Hepatocyte (in vitro differentiated cells): Measurements from ENCODE around the gene ZNF511. TPM values are rescaled to one million over a fixed set of nuclear protein-coding genes. Genes with fewer than 3 reads are reported as not detected.

ENCODE experiments used
- DNase-seq: peaks from one replicate; pipeline ENCODE4 v3.0.0-alpha.2; 2016; ENCODE audit warnings: low spot score
- H2AFZ ChIP-seq: fragments of 200-600 bp; sonication (generic); 2 replicates; pipeline ENCODE4 v1.6.0; 2016; ENCODE audit warnings: antibody characterized with exemption, mild to moderate bottlenecking
- H3K27ac ChIP-seq: fragments of 200-600 bp; sonication (generic); 2 replicates; pipeline ENCODE4 v1.5.1; 2016; ENCODE audit warnings: mild to moderate bottlenecking
- H3K27me3 ChIP-seq: fragments of 200-600 bp; sonication (generic); 2 replicates; pipeline ENCODE4 v1.6.1; 2016
- H3K36me3 ChIP-seq: fragments of 200-600 bp; sonication (generic); replicated peaks from 2 replicates; pipeline ENCODE4 v1.5.1; 2016; ENCODE audit warnings: low read depth; ENCODE audit not compliant: insufficient read depth
- H3K4me1 ChIP-seq: fragments of 200-600 bp; sonication (generic); 2 replicates; pipeline ENCODE4 v1.5.1; 2016; ENCODE audit warnings: mild to moderate bottlenecking, moderate library complexity; ENCODE audit not compliant: insufficient read depth
- H3K4me2 ChIP-seq: fragments of 200-600 bp; sonication (generic); 2 replicates; pipeline ENCODE4 v1.6.0; 2016
- H3K4me3 ChIP-seq: fragments of 200-600 bp; sonication (generic); 2 replicates; pipeline ENCODE4 v1.5.1; 2016; ENCODE audit warnings: mild to moderate bottlenecking
- H3K79me2 ChIP-seq: fragments of 200-600 bp; sonication (generic); 2 replicates; pipeline ENCODE4 v1.6.0; 2017; ENCODE audit warnings: mild to moderate bottlenecking
- H3K9me2 ChIP-seq: fragments of 200-600 bp; sonication (generic); replicated peaks from 2 replicates; pipeline ENCODE4 v1.6.0; 2017; ENCODE audit warnings: mild to moderate bottlenecking; ENCODE audit not compliant: insufficient read depth
- H3K9me3 ChIP-seq: fragments of 200-600 bp; sonication (generic); 2 replicates; pipeline ENCODE4 v1.5.1; 2016; ENCODE audit warnings: low read depth, mild to moderate bottlenecking
- H4K20me1 ChIP-seq: fragments of 200-600 bp; sonication (generic); 2 replicates; pipeline ENCODE4 v1.6.0; 2016; ENCODE audit warnings: mild to moderate bottlenecking; ENCODE audit not compliant: insufficient read depth, poor library complexity, severe bottlenecking
- EZH2 ChIP-seq: fragments of 200-600 bp; sonication (generic); IDR thresholded peaks from 2 replicates; pipeline ENCODE4 v1.6.1; 2016; ENCODE audit warnings: antibody characterized with exemption, mild to moderate bottlenecking, borderline replicate concordance
- EZH2phosphoT487 ChIP-seq: fragments of 200-600 bp; sonication (generic); IDR thresholded peaks from one replicate; pipeline ENCODE4 v1.6.1; 2018; ENCODE audit warnings: antibody characterized with exemption, mild to moderate bottlenecking, low read depth, moderate library complexity; ENCODE audit not compliant: unreplicated experiment, severe bottlenecking
- WGBS: methylation state at CpG from one replicate; pipeline ENCODE4 v1.1.6; 2016; ENCODE audit warnings: low lambda C conversion rate; ENCODE audit errors: missing lambda C conversion rate; 5-methylcytosine and 5-hydroxymethylcytosine counted together
- polyA plus RNA-seq: library from polyadenylated mRNA; unstranded; fragments of >200 nt; fragmentation: Nextera tagmentation; extraction: Ambion mirVana; gene quantifications from 2 replicates; pipeline ENCODE4 v1.2.1, GENCODE V29; 2016
- total RNA-seq: library from RNA; depleted of rRNA; stranded (reverse); fragments of >200 nt; gene quantifications from 2 replicates; pipeline ENCODE4 v1.2.3, GENCODE V29; 2014
- TF ChIP-seq, protein P1 (sequence below): fragments of 200-600 bp; sonication (generic); IDR thresholded peaks from 2 replicates; pipeline ENCODE4 v1.5.1; 2016; ENCODE audit warnings: antibody characterized with exemption, mild to moderate bottlenecking; ENCODE audit not compliant: poor library complexity

The ZNF511 gene
- total and polyA plus RNA-seq, 2 experiments from 2014 or later = 36.9 to 56.9 TPM

DNA sequence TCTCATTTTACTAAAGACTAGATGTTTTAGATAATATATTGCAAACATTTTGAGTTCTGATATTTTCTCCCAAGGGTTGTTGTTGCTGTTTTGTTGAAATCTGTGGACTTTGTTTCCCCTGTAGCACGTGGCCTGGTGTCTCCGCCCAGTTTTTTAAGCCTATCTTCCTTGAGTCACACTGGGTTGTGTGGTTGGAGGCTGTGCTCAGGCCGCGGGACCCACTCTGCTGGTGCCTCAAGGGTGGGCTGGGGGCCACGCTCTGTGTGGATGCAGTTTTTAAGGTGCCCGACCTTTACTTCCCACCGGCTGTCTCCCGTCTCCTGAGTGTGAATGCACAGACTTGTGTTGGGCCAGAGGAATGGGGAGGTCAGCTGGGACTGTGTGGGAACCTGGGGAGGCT, 34.2 kb downstream of the ZNF511 start:
- peaks cover 2% of the 10 kb centered on the region for H3K27me3 ChIP-seq

DNA sequence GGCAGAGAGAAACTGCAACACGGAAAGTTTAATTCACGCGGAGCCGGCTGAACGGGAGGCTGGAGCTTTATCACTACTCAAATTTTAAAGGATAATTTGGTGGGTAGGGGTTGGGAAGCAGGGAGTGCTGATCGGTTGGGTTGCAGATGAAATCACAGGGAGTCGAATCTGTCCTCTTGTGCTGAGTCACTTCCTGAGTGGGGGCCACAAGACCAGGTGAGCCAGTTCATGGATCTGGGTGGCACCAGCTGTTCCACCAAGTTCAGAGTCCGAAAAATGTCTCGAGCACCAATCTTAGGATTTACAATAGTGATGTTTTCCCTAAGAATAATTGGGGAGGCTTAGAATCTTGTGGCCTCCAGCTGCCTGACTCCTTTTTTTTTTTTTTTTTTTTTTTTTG, 34.8 kb downstream of the ZNF511 start:
- Histone ChIP-seq H3K4me1 (peaks cover 5% of the 10 kb centered on the region), H4K20me1 (no peaks in the 10 kb centered on the region), H2AFZ (no peak overlapping the region), H3K27me3 (no peaks in the 10 kb centered on the region), H3K9me3 (no peaks in the 10 kb centered on the region), H3K9me2 (no peaks in the 10 kb centered on the region), H3K79me2 (no peaks in the 10 kb centered on the region), H3K4me3 (no peak overlapping the region), H3K27ac (no peak overlapping the region), H3K4me2 (no peak overlapping the region), H3K36me3 (no peaks in the 10 kb centered on the region)
- TF ChIP-seq EZH2phosphoT487 (no peak), EZH2 (no peak)
- TF ChIP-seq, protein P1, sequence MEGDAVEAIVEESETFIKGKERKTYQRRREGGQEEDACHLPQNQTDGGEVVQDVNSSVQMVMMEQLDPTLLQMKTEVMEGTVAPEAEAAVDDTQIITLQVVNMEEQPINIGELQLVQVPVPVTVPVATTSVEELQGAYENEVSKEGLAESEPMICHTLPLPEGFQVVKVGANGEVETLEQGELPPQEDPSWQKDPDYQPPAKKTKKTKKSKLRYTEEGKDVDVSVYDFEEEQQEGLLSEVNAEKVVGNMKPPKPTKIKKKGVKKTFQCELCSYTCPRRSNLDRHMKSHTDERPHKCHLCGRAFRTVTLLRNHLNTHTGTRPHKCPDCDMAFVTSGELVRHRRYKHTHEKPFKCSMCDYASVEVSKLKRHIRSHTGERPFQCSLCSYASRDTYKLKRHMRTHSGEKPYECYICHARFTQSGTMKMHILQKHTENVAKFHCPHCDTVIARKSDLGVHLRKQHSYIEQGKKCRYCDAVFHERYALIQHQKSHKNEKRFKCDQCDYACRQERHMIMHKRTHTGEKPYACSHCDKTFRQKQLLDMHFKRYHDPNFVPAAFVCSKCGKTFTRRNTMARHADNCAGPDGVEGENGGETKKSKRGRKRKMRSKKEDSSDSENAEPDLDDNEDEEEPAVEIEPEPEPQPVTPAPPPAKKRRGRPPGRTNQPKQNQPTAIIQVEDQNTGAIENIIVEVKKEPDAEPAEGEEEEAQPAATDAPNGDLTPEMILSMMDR = no peak
- no peak for DNase-seq
- 74% methylated on average over 9 of the region's 9 CpGs for WGBS

More for the DNA sequence above, 34.2 kb downstream of the ZNF511 start:
- DNase-seq = no peak
- Histone ChIP-seq H4K20me1 (no peaks in the 10 kb centered on the region), H3K36me3 (no peaks in the 10 kb centered on the region), H3K4me1 (peaks cover 5% of the 10 kb centered on the region), H3K9me2 (no peaks in the 10 kb centered on the region), H3K27ac (no peak overlapping the region), H3K79me2 (no peaks in the 10 kb centered on the region), H3K4me2 (no peak overlapping the region), H3K9me3 (no peaks in the 10 kb centered on the region), H2AFZ (no peak overlapping the region), H3K4me3 (no peak overlapping the region)
- WGBS = 84% methylated on average over 8 of the region's 8 CpGs
- TF ChIP-seq EZH2 (no peak), EZH2phosphoT487 (no peak)
- TF ChIP-seq, protein P1 = no peak

DNA sequence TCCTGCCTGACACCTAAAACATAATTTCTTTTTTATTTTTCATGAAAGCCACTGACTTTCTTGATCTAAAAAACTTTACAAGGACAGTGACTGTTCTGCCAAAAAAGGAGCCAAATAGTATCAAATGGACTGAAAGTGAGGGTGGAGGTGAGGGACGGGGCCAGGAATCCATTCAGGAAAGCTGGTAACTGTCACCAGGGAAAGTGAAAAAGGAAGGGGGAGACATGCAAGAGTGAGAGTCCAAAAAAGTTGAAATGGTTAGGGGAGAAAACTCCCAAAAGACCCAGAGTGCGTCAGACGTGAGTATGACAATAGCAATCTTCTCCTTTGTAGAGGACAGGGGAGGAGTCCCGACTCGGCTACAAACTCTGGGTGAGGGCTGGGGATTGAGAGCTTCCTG, 35.5 kb downstream of the ZNF511 start:
- Histone ChIP-seq H3K27me3 (no peaks in the 10 kb centered on the region), H4K20me1 (no peaks in the 10 kb centered on the region), H3K9me2 (no peaks in the 10 kb centered on the region), H3K4me1 (peaks cover 5% of the 10 kb centered on the region), H3K9me3 (no peaks in the 10 kb centered on the region), H3K79me2 (no peaks in the 10 kb centered on the region), H3K4me3 (no peak overlapping the region), H2AFZ (no peak overlapping the region), H3K4me2 (no peak overlapping the region), H3K27ac (no peak overlapping the region), H3K36me3 (no peaks in the 10 kb centered on the region)
- 83% methylated on average over 5 of the region's 5 CpGs for WGBS
- no peak for TF ChIP-seq EZH2phosphoT487
- TF ChIP-seq EZH2 = no peak
- TF ChIP-seq, protein P1 = no peak
- DNase-seq = no peak

DNA sequence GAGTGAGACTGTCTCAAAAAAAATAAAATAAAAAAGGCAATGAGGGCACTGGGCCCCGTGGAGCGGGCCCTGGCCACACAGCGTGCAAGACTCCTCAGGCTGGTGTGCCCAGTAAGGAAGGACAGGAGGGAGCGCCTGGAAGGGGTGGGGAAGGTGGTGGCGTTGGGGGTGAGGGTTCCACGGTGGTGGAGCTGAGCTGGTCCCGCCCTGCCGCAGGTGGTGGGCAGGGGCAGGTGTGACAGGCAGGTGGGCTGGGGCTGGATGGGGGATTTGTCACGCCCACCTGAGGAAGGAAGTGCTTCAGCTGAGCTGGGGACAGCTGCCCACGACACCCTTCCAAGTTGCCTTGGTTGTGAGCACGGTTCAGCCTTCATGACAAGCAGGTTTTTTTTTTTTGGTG, 37.7 kb downstream of the ZNF511 start:
- Histone ChIP-seq H2AFZ (no peak overlapping the region), H3K36me3 (no peaks in the 10 kb centered on the region), H3K27ac (no peak overlapping the region), H3K4me2 (no peak overlapping the region), H3K27me3 (no peaks in the 10 kb centered on the region), H3K4me3 (no peak overlapping the region), H3K4me1 (peaks cover 5% of the 10 kb centered on the region), H4K20me1 (no peaks in the 10 kb centered on the region), H3K79me2 (no peaks in the 10 kb centered on the region), H3K9me3 (no peaks in the 10 kb centered on the region), H3K9me2 (no peaks in the 10 kb centered on the region)
- 82% methylated on average over 8 of the region's 11 CpGs for WGBS
- no peak for DNase-seq
- TF ChIP-seq, protein P1 = no peak
- TF ChIP-seq EZH2 = no peak
- TF ChIP-seq EZH2phosphoT487 = no peak
